SU-DHL-6 (cell line): Measurements from ENCODE around the gene CCDC194.

ENCODE experiments used
- H2AFZ ChIP-seq: fragments of 200-600 bp; sonication (generic); 2 replicates; pipeline ENCODE4 v1.6.1; 2014; ENCODE audit warnings: low read depth, mild to moderate bottlenecking, moderate library complexity, mixed read lengths, antibody characterized with exemption, low read length; ENCODE audit not compliant: severe bottlenecking
- H3F3A ChIP-seq: fragments of 200-600 bp; shearing (Covaris generic); 2 replicates; pipeline ENCODE4 v1.6.0; 2016; ENCODE audit warnings: antibody characterized with exemption, mild to moderate bottlenecking; ENCODE audit not compliant: insufficient read depth
- H3K27ac ChIP-seq: fragments of 200-600 bp; sonication (generic); 2 replicates; pipeline ENCODE4 v1.5.1; 2016; ENCODE audit warnings: low read depth, mild to moderate bottlenecking, low read length, moderate library complexity, mixed read lengths
- H3K27me3 ChIP-seq: fragments of 200-600 bp; sonication (generic), shearing (Covaris generic); 2 replicates; pipeline ENCODE4 v1.6.0; 2014; ENCODE audit warnings: mild to moderate bottlenecking, low read length
- H3K36me3 ChIP-seq: fragments of 200-600 bp; sonication (generic); 2 replicates; pipeline ENCODE4 v1.6.1; 2014; ENCODE audit warnings: mild to moderate bottlenecking, low read length, mixed read lengths
- H3K4me2 ChIP-seq: fragments of 300-600, 200-600 bp; shearing (Covaris generic), sonication (generic); 2 replicates; pipeline ENCODE4 v1.6.0; 2014; ENCODE audit warnings: low read length, low read depth, mild to moderate bottlenecking; ENCODE audit not compliant: poor library complexity, severe bottlenecking
- H3K4me3 ChIP-seq: fragments of 200-600 bp; sonication (generic); 2 replicates; pipeline ENCODE4 v1.5.1; 2014; ENCODE audit warnings: antibody characterized with exemption, low read length, mild to moderate bottlenecking, mixed read lengths; ENCODE audit not compliant: insufficient read depth, poor library complexity, severe bottlenecking
- H3K79me2 ChIP-seq: fragments of 200-600 bp; sonication (generic); 2 replicates; pipeline ENCODE4 v1.6.1; 2014; ENCODE audit warnings: mild to moderate bottlenecking, low read length, moderate library complexity; ENCODE audit not compliant: insufficient read depth
- H3K9ac ChIP-seq: fragments of 200-600 bp; sonication (generic); 2 replicates; pipeline ENCODE4 v1.7.0; 2014; ENCODE audit warnings: mild to moderate bottlenecking, low read length
- H3K9me2 ChIP-seq: fragments of 200-600 bp; sonication (generic); replicated peaks from 2 replicates; pipeline ENCODE4 v1.6.1; 2014; ENCODE audit warnings: low read length; ENCODE audit not compliant: insufficient read depth
- H3K9me3 ChIP-seq: fragments of 200-600 bp; sonication (generic); 2 replicates; pipeline ENCODE4 v1.6.1; 2014; ENCODE audit warnings: low read length, mixed read lengths; ENCODE audit not compliant: insufficient read depth
- H4K20me1 ChIP-seq: fragments of 200-600 bp; sonication (generic); 2 replicates; pipeline ENCODE4 v1.6.1; 2014; ENCODE audit warnings: low read depth, mild to moderate bottlenecking, antibody characterized with exemption, low read length, moderate library complexity, mixed read lengths
- CTCF ChIP-seq: fragments of 200-600 bp; sonication (generic); IDR thresholded peaks from one replicate; pipeline ENCODE4 v1.5.1; 2017; ENCODE audit warnings: antibody characterized with exemption, mild to moderate bottlenecking, low read length, moderate library complexity; ENCODE audit not compliant: insufficient read depth, poor library complexity, severe bottlenecking
- EZH2phosphoT487 ChIP-seq: fragments of 200-600 bp; sonication (generic), shearing (Covaris generic); conservative IDR thresholded peaks from 2 replicates; pipeline ENCODE4 v1.6.1; 2018; ENCODE audit warnings: mild to moderate bottlenecking, antibody characterized with exemption, low read length, moderate library complexity, mixed read lengths

The CCDC194 gene

DNA sequence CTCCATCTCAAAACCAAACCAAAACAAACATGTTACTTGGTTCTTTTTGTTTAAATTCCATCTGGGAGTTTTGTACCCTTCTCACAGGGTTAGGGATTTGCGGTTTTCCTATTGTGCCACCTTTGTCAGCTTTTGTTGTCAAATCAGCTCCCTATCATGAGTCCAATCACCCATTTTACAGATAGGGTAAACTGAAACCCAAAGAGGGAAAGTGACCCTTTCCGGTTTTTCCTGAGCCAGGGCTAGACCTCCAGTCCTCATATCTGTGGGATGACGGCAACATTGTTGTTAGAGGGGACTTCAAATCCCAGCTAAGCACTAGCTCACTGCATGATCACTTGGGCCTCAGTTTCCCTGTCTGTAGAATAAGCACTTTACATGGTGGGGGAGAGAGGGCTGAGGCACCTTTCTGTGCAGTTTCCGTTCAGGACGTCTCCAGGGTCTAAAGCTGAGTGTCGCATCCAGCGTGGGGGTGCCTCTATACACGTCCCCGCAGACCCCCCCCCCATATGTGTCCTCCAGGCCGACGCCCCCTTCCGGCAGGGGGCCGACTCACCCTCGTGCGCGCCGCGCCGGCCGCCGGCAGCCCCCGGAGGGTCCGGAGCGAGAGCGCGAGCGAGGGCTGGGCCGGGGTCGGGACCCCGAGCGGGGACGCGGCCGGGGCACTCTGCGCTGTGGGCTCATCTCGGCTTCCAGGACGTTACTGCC lies 3.9 kb downstream of the CCDC194 start:
- Histone ChIP-seq H3F3A (0 out of 2 replicates have a peak, but pooled peaks cover 3% of the 10 kb centered on the region), H4K20me1 (no peaks in the 10 kb centered on the region), H3K4me3 (peak overlapping the region; percentile 50), H3K9me3 (no peaks in the 10 kb centered on the region), H3K79me2 (no peaks in the 10 kb centered on the region), H3K27ac (no peak overlapping the region), H3K9me2 (no peaks in the 10 kb centered on the region), H3K27me3 (no peaks in the 10 kb centered on the region), H3K4me2 (peak overlapping the region; percentile 65), H2AFZ (peak overlapping the region; percentile 27), H3K36me3 (no peaks in the 10 kb centered on the region), H3K9ac (peak overlapping the region; percentile 49)
- TF ChIP-seq CTCF (no peak), EZH2phosphoT487 (no peak)

GRCh38 chr19:17389288-17389687 lies 4.7 kb downstream of the CCDC194 start:
- H3K27me3 ChIP-seq: no peaks in the 10 kb centered on the region

GRCh38 chr19:17385878-17386611 lies 8.0 kb downstream of the CCDC194 start:
- Histone ChIP-seq H3K36me3 (no peaks in the 10 kb centered on the region), H3K79me2 (no peaks in the 10 kb centered on the region), H3K4me2 (no peak overlapping the region), H2AFZ (no peak overlapping the region), H4K20me1 (no peaks in the 10 kb centered on the region), H3K27ac (no peak overlapping the region), H3K27me3 (no peaks in the 10 kb centered on the region), H3K9me3 (no peaks in the 10 kb centered on the region), H3K9ac (no peak overlapping the region), H3K9me2 (no peaks in the 10 kb centered on the region), H3K4me3 (no peak overlapping the region), H3F3A (peaks cover 10% of the 10 kb centered on the region; the same call in 1 of the 2 replicates)
- no peak for TF ChIP-seq EZH2phosphoT487
- peak; percentile 85 for TF ChIP-seq CTCF

More at GRCh38 chr19:17389288-17389687, 4.7 kb downstream of the CCDC194 start:
- no peaks in the 10 kb centered on the region for H3K36me3 ChIP-seq
- H3K4me3 ChIP-seq: no peak overlapping the region
- no peaks in the 10 kb centered on the region for H4K20me1 ChIP-seq
- no peak overlapping the region for H3K27ac ChIP-seq
- no peak overlapping the region for H2AFZ ChIP-seq
- no peak for TF ChIP-seq EZH2phosphoT487
- TF ChIP-seq CTCF: no peak
- no peaks in the 10 kb centered on the region for H3K9me3 ChIP-seq
- no peaks in the 10 kb centered on the region for H3K9me2 ChIP-seq
- H3K79me2 ChIP-seq: no peaks in the 10 kb centered on the region
- no peak overlapping the region for H3K4me2 ChIP-seq
- H3F3A ChIP-seq: 0 out of 2 replicates have a peak, but pooled peaks cover 3% of the 10 kb centered on the region
- H3K9ac ChIP-seq: no peak overlapping the region
